Stomach smooth muscle (tissue), 2 donors: ENCODE measurements around the gene SNTN.

ENCODE experiments used
- H3K27ac ChIP-seq: one replicate; pipeline ENCODE4 v1.7.0; 2013; ENCODE audit warnings: mild to moderate bottlenecking, low read length, inconsistent platforms
- H3K27me3 ChIP-seq, 2 donors: one replicate each; pipeline ENCODE4 v1.7.0; 2013; ENCODE audit warnings: low read length in 2 of 2; ENCODE audit not compliant: insufficient read depth in 2 of 2, control insufficient read depth in 1 of 2
- H3K36me3 ChIP-seq, 2 donors: one replicate each; pipeline ENCODE4 v1.7.0; 2013; ENCODE audit warnings: low read length in 2 of 2; ENCODE audit not compliant: control insufficient read depth in 2 of 2, insufficient read depth in 2 of 2
- H3K4me1 ChIP-seq: one replicate; pipeline ENCODE4 v1.7.0; 2013; ENCODE audit warnings: low read length; ENCODE audit not compliant: control insufficient read depth, insufficient read depth
- H3K4me3 ChIP-seq, 2 donors: one replicate each; pipeline ENCODE4 v1.7.0; 2013; ENCODE audit warnings: low read length in 2 of 2
- H3K9ac ChIP-seq, 2 donors: one replicate each; pipeline ENCODE4 v1.7.0; 2013; ENCODE audit warnings: low read length in 2 of 2, mild to moderate bottlenecking in 1 of 2
- H3K9me3 ChIP-seq, 2 donors: one replicate each; pipeline ENCODE4 v1.7.0; 2013; ENCODE audit warnings: low read length in 2 of 2; ENCODE audit not compliant: control insufficient read depth in 2 of 2
- donor health status: healthy.
- donor health status: Pancreatic carcinoma.

Gene SNTN

DNA sequence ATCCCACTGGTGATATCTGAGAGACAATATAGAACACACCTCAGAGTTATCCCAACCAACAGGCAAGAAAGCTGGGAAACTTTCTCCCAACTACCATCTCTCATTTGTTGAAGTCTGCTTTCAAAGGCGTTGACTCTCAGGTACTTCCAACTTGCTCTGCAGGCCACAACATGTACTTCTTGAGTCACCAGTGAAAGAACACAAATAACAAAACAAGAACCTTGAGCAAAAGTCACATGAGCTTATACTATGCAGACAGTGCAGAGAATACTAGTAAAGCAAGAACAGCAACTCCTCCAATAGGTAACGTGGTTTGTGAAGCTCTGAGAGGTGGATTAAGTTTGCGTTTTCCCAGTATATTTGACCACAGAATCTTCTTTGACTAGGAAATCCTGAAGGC lies 20.6 kb downstream of the SNTN start:
- Histone ChIP-seq H3K4me1 (no peaks in the 10 kb centered on the region), H3K36me3 (no peaks in the 10 kb centered on the region), H3K9ac (no peak overlapping the region), H3K9me3 (no peaks in the 10 kb centered on the region), H3K27ac (no peak overlapping the region), H3K27me3 (no peaks in the 10 kb centered on the region), H3K4me3 (no peak overlapping the region)

DNA sequence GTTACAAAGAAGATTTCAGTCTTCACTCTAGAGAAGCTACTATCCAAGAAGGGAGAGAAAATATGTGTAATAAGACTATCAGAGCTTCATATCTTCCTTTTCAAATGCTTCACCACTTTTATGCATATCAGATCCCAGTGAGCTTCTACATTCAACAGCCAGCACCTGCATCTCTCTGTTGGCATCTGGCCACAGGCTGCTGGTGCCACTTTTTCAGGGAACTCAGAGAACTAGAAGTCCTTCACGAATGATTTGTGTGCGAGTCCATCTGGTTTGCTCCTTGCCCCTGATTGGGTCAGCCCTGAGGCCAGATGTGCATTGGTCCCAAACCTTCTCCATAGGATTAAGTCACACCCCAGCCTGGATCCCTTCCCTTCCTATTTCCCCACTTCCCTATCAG lies 22.1 kb downstream of the SNTN start:
- Histone ChIP-seq H3K4me1 (no peaks in the 10 kb centered on the region), H3K9me3 (no peaks in the 10 kb centered on the region), H3K4me3 (no peak overlapping the region), H3K27me3 (no peaks in the 10 kb centered on the region), H3K36me3 (no peaks in the 10 kb centered on the region), H3K27ac (no peak overlapping the region), H3K9ac (no peak overlapping the region)

DNA sequence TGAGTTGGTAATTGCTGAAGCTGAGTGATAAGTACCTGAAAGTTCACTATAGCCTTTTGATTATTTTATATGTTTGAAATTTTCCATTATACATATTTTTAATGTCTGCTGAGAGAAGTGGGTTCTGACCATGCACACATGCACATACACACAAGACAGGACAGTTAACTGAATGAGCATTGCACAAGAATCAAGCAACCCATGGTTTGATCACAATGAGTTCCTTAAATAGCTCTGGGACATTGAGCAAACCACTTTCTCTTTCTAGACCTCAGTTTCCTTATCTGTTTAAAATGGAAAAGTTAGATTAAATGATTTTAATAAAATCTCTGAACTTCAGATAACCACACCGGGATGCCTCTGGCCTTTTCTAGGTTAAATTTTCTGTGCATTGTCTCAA lies 26.7 kb downstream of the SNTN start:
- H3K27me3 ChIP-seq: no peaks in the 10 kb centered on the region
- H3K9ac ChIP-seq: no peak overlapping the region
- no peaks in the 10 kb centered on the region for H3K9me3 ChIP-seq
- H3K4me3 ChIP-seq: no peak overlapping the region
- no peaks in the 10 kb centered on the region for H3K4me1 ChIP-seq
- no peak overlapping the region for H3K27ac ChIP-seq
- no peaks in the 10 kb centered on the region for H3K36me3 ChIP-seq

DNA sequence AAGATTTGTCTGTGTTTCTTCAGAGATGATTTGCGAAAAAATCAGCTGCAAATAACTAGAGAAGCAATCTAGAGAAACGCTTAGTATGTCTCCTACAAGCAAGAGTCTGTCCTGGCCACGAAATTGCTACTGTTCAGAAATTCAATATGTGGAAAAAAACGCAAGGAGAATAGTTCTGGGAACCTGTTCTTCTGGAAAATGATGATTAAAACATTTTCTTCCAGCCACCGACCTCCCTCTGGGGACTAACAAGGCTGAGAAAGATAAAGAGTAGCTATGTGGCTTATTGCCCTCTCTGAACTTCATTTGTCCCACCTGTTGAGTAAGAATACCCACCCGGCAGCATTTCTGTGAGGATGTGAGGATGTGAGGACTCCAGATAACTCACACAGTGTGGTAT lies 31.6 kb downstream of the SNTN start:
- Histone ChIP-seq H3K27ac (no peak overlapping the region), H3K9ac (no peak overlapping the region), H3K4me1 (no peaks in the 10 kb centered on the region)

DNA sequence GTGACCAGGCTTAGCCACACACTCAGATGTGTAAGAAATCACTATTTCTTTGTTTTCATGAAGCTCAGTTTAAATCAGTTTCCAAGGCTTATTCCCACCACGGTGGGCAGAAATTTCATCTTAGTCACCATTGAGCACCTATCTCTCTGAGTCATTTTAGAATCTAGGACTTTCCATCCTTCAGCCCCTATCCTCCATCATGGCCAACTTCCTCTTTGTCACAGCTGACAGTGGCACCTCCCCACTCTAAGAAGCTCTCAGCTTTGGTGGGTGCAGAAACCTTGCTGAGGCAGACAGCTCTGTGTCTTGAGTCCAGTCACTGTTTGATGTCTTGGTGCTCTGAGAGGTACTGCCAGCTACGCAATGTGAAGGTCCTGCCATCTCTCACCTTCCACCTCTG lies 32.9 kb downstream of the SNTN start:
- no peaks in the 10 kb centered on the region for H3K27me3 ChIP-seq
- H3K9me3 ChIP-seq: no peaks in the 10 kb centered on the region
- H3K4me1 ChIP-seq: no peaks in the 10 kb centered on the region
- H3K4me3 ChIP-seq: no peak overlapping the region
- no peaks in the 10 kb centered on the region for H3K36me3 ChIP-seq
- H3K9ac ChIP-seq: no peak overlapping the region
- no peak overlapping the region for H3K27ac ChIP-seq

More for the DNA sequence above, 31.6 kb downstream of the SNTN start:
- Histone ChIP-seq H3K36me3 (no peaks in the 10 kb centered on the region), H3K9me3 (no peaks in the 10 kb centered on the region), H3K27me3 (no peaks in the 10 kb centered on the region), H3K4me3 (no peak overlapping the region)

DNA sequence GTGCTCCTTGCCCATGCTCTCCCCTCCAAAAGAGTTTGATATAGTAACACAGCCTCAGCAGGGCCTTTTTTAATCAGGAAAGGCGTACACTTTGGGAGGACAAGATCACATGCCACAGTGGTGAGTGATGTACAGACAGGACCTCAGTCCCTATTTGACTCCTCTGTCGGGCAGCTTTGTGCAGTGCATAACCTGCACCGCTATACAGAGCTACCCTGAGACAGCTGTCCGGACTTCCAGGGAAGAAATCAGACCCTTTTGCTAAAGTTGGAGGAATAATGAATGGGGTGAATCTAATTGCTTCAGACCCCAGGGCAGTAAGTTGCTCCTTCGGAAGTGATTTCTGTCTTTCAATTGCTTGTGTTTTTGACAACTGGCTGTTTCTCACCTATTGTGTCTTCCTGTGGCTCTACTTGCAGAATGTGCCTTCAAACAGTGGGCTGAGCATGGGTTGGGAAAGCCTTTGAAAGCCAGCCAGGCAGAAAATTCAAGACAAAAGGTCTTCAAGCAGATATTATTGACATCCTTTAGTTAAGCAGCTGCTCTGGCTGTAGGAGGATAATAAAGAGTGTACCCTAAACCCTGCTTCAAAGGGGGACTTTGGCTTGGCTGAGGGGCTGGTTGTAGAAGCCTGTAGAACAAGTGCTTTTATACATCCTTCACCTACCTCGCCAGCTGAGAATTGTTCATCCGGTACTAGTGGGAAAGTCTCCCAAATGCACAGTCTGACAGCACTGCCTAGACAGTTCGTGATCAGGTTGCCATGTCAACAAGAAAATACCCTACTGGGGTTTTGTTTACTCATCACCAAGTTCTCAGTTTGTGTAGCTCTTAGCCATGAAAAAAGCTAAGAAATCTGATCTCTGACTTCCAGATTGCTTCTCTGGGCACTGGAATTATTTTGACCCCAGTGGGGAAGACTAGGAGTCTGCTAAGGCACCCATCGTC lies 35.1 kb downstream of the SNTN start:
- Histone ChIP-seq H3K27me3 (no peaks in the 10 kb centered on the region), H3K9me3 (no peaks in the 10 kb centered on the region), H3K4me3 (no peak overlapping the region), H3K4me1 (no peaks in the 10 kb centered on the region), H3K27ac (no peak overlapping the region), H3K36me3 (no peaks in the 10 kb centered on the region), H3K9ac (no peak overlapping the region)

DNA sequence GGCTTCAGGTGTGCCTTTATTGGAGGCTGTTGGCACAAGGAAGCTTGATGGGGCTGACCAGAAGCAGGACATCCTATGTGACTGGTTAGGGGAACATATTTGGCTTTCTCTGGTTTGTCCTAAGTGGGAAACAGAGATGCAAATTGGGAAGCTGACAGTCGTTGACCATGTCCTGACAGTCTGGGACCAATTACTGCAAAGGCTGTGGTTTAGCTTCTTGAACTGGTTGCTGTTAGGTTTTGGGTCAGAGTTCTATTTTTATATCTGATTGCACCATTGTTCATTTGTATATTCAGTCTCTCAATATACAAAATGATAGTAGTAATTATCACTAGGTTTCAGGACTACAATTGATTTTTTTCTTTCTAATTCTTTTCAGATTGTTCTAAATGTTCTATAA lies 36.8 kb downstream of the SNTN start:
- Histone ChIP-seq H3K27ac (no peak overlapping the region), H3K4me3 (no peak overlapping the region), H3K36me3 (no peaks in the 10 kb centered on the region), H3K9ac (no peak overlapping the region), H3K27me3 (no peaks in the 10 kb centered on the region), H3K4me1 (no peaks in the 10 kb centered on the region), H3K9me3 (peaks cover 0 to 4% of the 10 kb centered on the region in 2 donors)

DNA sequence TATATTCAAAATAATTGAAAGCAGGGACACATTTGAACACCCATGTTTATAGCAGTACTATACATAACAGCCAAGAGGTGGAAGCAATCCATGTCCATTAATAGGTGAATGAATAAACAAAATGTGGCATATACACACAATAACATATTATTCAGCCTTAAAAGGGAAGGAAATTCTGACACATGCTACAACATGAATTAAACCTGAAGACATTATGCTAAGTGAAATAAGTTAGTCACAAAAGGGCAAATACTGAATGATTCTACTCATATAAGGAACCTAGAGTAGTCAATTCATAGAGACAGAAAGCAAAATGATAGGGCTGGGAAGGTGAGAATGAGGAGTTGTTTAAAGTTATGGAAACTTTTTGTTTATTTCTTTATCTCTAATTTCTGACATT lies 40.9 kb downstream of the SNTN start:
- Histone ChIP-seq H3K36me3 (no peaks in the 10 kb centered on the region), H3K9me3 (peaks cover 0 to 4% of the 10 kb centered on the region in 2 donors), H3K4me1 (no peaks in the 10 kb centered on the region), H3K27ac (no peak overlapping the region), H3K9ac (no peak overlapping the region), H3K27me3 (no peaks in the 10 kb centered on the region), H3K4me3 (no peak overlapping the region)

DNA sequence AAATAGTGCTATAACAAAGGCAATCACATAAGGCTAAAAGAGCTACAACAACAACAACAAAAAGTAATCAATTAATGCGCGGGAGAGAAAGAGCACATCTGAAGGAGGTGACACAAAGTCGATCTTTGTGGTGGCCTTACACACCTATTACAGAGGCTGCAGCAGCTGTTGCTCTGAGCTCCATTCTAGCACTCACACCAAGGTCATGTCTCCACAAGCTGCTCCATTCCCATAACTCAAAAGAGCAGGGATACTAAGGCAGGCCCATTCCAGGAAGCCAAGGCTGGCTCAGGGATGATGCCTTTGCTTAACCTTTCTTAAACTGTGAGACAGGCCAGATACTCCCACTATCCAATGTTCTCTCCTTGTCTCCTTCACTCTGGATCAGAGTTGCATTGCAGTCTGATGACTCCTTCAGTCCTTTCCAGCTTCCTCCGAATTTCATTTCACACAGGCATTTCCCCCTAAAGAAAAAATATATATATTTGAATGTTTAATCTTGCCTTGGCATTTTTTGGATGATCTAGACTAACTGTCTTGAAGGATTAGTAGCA lies 52.7 kb downstream of the SNTN start:
- H3K27ac ChIP-seq: no peak overlapping the region
- no peaks in the 10 kb centered on the region for H3K9me3 ChIP-seq
- no peaks in the 10 kb centered on the region for H3K27me3 ChIP-seq
- no peak overlapping the region for H3K9ac ChIP-seq
- H3K4me3 ChIP-seq: no peak overlapping the region
- no peaks in the 10 kb centered on the region for H3K36me3 ChIP-seq
- peaks cover 3% of the 10 kb centered on the region for H3K4me1 ChIP-seq

DNA sequence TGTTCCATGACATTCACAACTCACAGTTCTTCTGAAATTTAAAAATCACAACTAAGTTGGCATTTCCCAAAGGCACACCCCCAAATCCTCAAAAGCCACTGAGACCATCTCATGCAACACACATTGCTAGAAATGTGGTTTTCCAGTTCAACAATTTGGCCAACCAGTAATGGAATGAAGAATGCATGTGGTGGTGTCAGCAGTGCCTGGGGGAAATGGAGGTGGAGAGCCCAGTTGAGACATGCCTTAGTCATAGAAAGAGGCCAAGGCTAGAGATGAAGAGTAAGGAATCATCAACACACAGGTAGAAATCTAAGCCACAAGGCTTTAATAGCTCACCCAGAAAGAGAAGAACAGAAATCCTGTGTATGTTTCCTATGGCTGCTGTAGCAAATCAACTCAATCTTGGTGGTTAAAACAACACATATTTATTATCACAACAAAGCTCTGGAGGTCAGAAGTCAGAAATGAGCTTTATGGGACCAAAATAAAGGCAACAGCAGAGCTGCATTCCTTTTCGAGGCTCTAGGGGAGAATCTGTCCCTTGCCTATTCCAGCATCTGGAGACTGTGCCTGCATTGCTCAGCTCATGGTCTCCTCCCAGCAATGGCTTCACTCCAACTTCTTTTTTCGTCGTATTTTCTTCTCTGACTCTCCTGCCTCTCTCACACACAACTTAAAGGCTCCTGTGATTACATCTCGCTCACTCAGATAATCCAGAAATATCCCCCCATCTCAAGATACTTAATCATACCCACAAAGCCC lies 54.0 kb downstream of the SNTN start:
- Histone ChIP-seq H3K9ac (no peak overlapping the region), H3K27me3 (no peaks in the 10 kb centered on the region), H3K27ac (no peak overlapping the region), H3K9me3 (no peaks in the 10 kb centered on the region), H3K36me3 (no peaks in the 10 kb centered on the region), H3K4me3 (no peak overlapping the region), H3K4me1 (peaks cover 3% of the 10 kb centered on the region)
